ENCODE results near the gene PALLD.
"Not testable (repeated sequence)": the region's sequence is repeated elsewhere in the genome, so short reads cannot be mapped to it uniquely, and the experiment has no call there.

The PALLD gene

GRCh38 chr4:168933423-168933822 is 436.6 kb downstream of the PALLD start:
- no peak for DNase-seq (ENCODE audit: low read depth)
- TF ChIP-seq CTCF (conservative IDR thresholded peaks at IDR 0.05; ENCODE audit: low read depth, low read length): no peak
- H3K4me3 ChIP-seq (ENCODE audit: low read length): no peak overlapping the region

GRCh38 chr4:168937473-168937872 is 440.6 kb downstream of the PALLD start:
- not testable (repeated sequence) for H3K4me3 ChIP-seq (ENCODE audit: low read length); DNase-seq (ENCODE audit: low read depth)

GRCh38 chr4:168942985-168943384 is 446.1 kb downstream of the PALLD start:
- TF ChIP-seq CTCF (conservative IDR thresholded peaks at IDR 0.05; ENCODE audit: low read depth, low read length): peak; percentile 56
- no peak overlapping the region for H3K4me3 ChIP-seq (ENCODE audit: low read length)
- DNase-seq (ENCODE audit: low read depth): no peak

DNA sequence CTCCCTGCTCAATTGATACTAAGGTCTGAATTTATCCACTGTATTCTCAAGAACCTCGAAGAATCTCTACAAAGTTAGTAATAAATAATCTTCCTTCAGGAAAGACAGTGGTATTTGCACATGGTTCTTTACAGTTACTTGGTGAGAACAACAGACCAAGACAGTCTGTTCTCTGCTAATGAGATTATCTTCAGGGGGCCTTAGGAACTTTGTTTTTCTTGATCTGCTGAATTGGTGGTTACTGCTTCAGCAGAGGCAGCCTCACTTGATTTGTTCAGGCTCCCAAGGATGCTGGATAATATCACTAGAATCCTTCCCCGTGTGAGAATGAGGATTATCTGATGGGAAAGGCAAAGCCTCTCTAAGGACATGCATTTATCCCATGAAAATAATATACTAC is 448.4 kb downstream of the PALLD start:
- H3K4me3 ChIP-seq (ENCODE audit: low read length): no peak overlapping the region
- TF ChIP-seq CTCF (conservative IDR thresholded peaks at IDR 0.05; ENCODE audit: low read depth, low read length): no peak
- DNase-seq (ENCODE audit: low read depth): no peak

DNA sequence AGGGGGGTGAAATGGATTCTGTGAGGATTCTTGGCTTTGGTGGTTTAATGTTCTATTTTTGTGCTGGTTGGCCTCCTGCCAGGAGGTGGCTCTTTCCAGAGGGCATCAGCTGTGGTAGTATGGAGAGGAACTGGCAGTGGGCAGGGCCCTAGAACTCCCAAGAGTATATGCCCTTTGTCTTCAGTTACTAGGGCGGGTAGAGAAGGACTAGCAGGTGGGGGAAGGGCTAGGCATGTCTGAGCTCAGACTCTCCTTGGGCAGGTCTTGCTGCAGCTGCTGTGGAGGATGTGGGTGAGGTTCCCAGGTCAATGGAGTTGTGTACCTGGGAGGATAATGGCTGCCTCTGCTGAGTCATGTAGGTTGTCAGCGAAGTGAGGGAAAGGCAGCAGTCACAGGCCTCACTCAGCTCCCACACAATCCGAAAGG is 456.0 kb downstream of the PALLD start:
- H3K4me3 ChIP-seq (ENCODE audit: low read length); DNase-seq (ENCODE audit: low read depth): not testable (repeated sequence)

DNA sequence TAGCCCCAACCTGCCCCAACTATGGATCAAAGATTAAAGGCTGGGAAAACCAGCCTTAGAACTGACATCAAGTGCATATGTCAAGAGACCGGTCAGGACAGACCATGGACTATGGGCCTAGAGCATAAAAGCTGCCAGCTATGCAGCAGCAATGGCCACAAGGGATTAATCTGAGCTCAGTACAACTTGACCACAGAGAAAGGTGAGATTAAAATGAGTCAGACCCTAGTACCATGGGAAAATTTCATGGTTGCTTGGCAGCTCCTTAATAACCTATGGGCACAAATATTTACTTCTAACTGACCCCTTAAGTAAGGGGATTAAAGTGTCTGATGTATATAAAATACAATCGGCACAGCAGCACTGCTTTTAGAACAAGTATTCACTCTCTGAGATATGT is 458.8 kb downstream of the PALLD start:
- H3K4me3 ChIP-seq (ENCODE audit: low read length): no peak overlapping the region
- DNase-seq (ENCODE audit: low read depth): peak; percentile 99
- TF ChIP-seq CTCF (conservative IDR thresholded peaks at IDR 0.05; ENCODE audit: low read depth, low read length): no peak

DNA sequence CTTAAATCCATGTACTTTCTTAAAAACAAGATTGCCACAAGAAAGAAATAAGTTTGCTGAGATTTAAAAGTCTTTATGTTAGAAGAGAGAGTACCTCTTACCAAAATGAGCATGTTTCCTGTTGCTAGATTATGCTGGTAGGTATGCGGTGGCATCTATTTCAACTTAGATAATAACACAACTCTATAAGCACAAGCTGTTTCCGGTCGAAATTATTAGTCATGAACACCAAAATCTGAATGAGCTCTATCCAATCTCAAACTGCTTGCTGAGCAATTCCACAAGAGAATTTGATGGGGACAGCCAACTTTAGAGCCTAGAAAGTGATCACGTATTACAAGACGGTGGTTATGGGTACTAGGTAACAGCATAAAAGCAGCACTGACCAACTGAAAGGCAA is 463.9 kb downstream of the PALLD start:
- no peak overlapping the region for H3K4me3 ChIP-seq (ENCODE audit: low read length)
- no peak for DNase-seq (ENCODE audit: low read depth)
- TF ChIP-seq CTCF (conservative IDR thresholded peaks at IDR 0.05; ENCODE audit: low read depth, low read length): no peak

DNA sequence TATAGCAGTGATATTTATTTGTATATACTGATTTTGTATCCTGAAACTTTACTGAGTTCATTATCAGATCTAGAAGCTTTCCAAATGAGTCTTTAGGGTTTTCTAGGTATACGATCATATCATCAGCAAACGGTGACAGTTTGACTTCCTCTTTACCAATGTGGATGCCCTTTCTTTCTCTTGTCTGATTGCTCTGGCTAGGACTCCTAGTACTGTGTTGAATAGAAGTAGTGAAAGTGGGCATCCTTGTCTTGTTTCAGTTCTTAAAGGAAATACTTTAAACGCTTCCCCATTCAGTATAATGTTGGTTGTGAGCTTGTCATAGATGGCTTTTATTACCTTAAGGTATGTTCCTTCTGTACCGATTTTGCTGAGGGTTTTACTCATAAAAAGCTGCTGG is 475.7 kb downstream of the PALLD start:
- no peak for DNase-seq (ENCODE audit: low read depth)
- H3K4me3 ChIP-seq (ENCODE audit: low read length): no peak overlapping the region
- TF ChIP-seq CTCF (conservative IDR thresholded peaks at IDR 0.05; ENCODE audit: low read depth, low read length): no peak

Data from retinal pigment epithelial cell (primary cell).